ENCODE results near the gene ITGB2.

DNA sequence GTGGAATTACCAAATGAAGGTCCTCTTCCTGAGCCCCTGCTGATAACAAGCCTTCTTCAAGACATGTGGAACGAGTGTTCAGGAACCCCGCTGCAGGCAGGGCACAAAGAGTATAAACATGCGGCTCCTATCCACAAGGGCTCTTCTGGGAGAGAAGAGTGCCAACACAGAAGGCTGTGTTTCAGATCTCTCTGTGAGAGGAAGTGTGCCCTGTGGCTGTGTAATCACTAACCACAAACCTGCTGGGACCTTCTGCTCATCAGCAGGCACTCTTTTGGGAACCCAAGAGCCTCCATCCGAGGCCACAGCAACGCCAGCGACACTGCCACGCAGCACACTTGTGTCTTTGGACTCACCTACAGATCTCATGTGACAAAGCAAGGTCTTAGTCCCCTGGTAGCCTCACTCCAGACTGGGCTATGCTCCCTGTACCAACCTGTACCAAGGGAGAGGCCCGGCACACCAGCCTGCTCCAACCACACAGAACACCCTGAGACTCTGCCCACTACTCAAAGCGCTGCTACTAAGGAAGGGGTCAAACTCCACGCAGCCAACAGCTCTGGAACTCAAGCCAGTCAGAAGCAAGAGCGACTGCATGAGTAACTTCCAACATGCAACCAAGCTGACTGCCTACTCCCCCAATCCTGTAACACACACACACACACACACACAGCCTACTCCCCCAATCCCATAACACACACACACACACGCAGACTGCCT is 55.0 kb downstream of the ITGB2 start:
- no peak for TF ChIP-seq CTCF (IDR thresholded peaks at IDR 0.05)
- no peak for TF ChIP-seq POLR2A (IDR thresholded peaks at IDR 0.05)
